Fibroblast of skin of right quadriceps (primary cell): ENCODE data around the gene APPL2.
A peak's percentile ranks its signal among the peaks of the same experiment; 100 is the strongest.
"Not testable (repeated sequence)": the region's sequence is repeated elsewhere in the genome, so short reads cannot be mapped to it uniquely, and the experiment has no call there.

Experiments
- DNase-seq: peaks from one replicate; pipeline ENCODE4 v3.0.0-alpha.2; 2013

APPL2 gene

GRCh38 chr12:105190530-105190929 lies 45.4 kb downstream of the APPL2 start:
- DNase-seq, result no peak

- no peak for DNase-seq
Measured at GRCh38 chr12:105189293-105189692, 46.7 kb downstream of the APPL2 start.

GRCh38 chr12:105183976-105184375 lies 52.0 kb downstream of the APPL2 start:
- DNase-seq, result not testable (repeated sequence)

- not testable (repeated sequence) for DNase-seq
Measured at GRCh38 chr12:105183406-105183805, 52.6 kb downstream of the APPL2 start.

- not testable (repeated sequence) for DNase-seq
Measured at GRCh38 chr12:105179114-105179513, 56.9 kb downstream of the APPL2 start.

- DNase-seq, result no peak
Measured at GRCh38 chr12:105177208-105177607, 58.8 kb downstream of the APPL2 start.

GRCh38 chr12:105175397-105175990 lies 60.5 kb downstream of the APPL2 start:
- no peak for DNase-seq

GRCh38 chr12:105171691-105172436 lies 64.1 kb downstream of the APPL2 start:
- DNase-seq, result no peak

- no peak for DNase-seq
Measured at GRCh38 chr12:105170139-105170538, 65.8 kb downstream of the APPL2 start.

GRCh38 chr12:105168006-105168405 lies 68.0 kb downstream of the APPL2 start:
- no peak for DNase-seq

GRCh38 chr12:105167346-105167745 lies 68.6 kb downstream of the APPL2 start:
- peak; percentile 38 for DNase-seq

- DNase-seq, result peak; percentile 13
Measured at GRCh38 chr12:105166736-105167135, 69.2 kb downstream of the APPL2 start.

- no peak for DNase-seq
Measured at GRCh38 chr12:105164068-105164467, 71.9 kb downstream of the APPL2 start.

- DNase-seq, result no peak
Measured at GRCh38 chr12:105162174-105162573, 73.8 kb downstream of the APPL2 start.

- DNase-seq, result no peak
Measured at GRCh38 chr12:105158876-105159275, 77.1 kb downstream of the APPL2 start.

GRCh38 chr12:105157606-105158005 lies 78.4 kb downstream of the APPL2 start:
- DNase-seq, result no peak

GRCh38 chr12:105156260-105156659 lies 79.7 kb downstream of the APPL2 start:
- DNase-seq, result no peak

- DNase-seq, result no peak
Measured at GRCh38 chr12:105142259-105142658, 93.7 kb downstream of the APPL2 start.

- no peak for DNase-seq
Measured at GRCh38 chr12:105141320-105141922, 94.6 kb downstream of the APPL2 start.

- no peak for DNase-seq
Measured at GRCh38 chr12:105138248-105138647, 97.7 kb downstream of the APPL2 start.
